B cell (primary cell): ENCODE data around the gene HHIPL1. TPM values are rescaled to one million over a fixed set of nuclear protein-coding genes. Genes with fewer than 3 reads are reported as not detected.

Experiments
- ATAC-seq: fragments of 200-7000 bp; cut with Tn5 transposase; one replicate; pipeline ENCODE4 v1.10.0; 2021; ENCODE audit warnings: low read depth, mild to moderate bottlenecking, moderate number of reproducible peaks, moderate library complexity
- CTCF ChIA-PET: fragments of 350-600 bp; sonication (Branson Sonifier 250); formaldehyde crosslinking; loops from one replicate; lab custom pipeline; 2021; ENCODE audit warnings: antibody characterized with exemption, inconsistent platforms; lab: Charles Lee
- POLR2A ChIA-PET: fragments of 350-600 bp; sonication (Branson Sonifier 250); formaldehyde crosslinking; loops from one replicate; lab custom pipeline; 2021; ENCODE audit warnings: antibody characterized with exemption; lab: Charles Lee
- DNase-seq: peaks from one replicate; pipeline ENCODE4 v3.0.0; 2013
- H2AFZ ChIP-seq: 2 replicates; pipeline ENCODE4 v1.6.1; 2012; ENCODE audit warnings: mild to moderate bottlenecking, low read depth, low read length; ENCODE audit not compliant: insufficient read depth, poor library complexity, severe bottlenecking
- H3K27ac ChIP-seq, 2 donors: 1 replicate in 1 of 2; 2 replicates in 1 of 2; pipeline ENCODE4 v1.5.1; 2012 to 2013; ENCODE audit warnings: low read length in 2 of 2, mild to moderate bottlenecking in 2 of 2, moderate library complexity in 1 of 2
- H3K27me3 ChIP-seq, 4 experiments: fragments of 200-600 bp in 1 of 4; sonication (generic) in 1 of 4; replicated peaks in 1 of 4; 1 replicate in 2 of 4; 2 replicates in 2 of 4; pipeline versions ENCODE4 v1.6.1 to v1.7.0; 2013 to 2016; ENCODE audit warnings: low read length in 3 of 4, mild to moderate bottlenecking in 2 of 4, mixed read lengths in 1 of 4, moderate library complexity in 1 of 4; ENCODE audit not compliant: insufficient read depth in 4 of 4, control insufficient read depth in 3 of 4; ENCODE audit errors: control extremely low read depth in 1 of 4
- H3K36me3 ChIP-seq, 2 experiments: replicated peaks in 1 of 2; 1 replicate in 1 of 2; 2 replicates in 1 of 2; pipeline versions ENCODE4 v1.6.1 to v1.7.1; 2013; ENCODE audit warnings: low read length in 1 of 2; ENCODE audit not compliant: insufficient read depth in 2 of 2, control insufficient read depth in 1 of 2; ENCODE audit errors: control extremely low read depth in 1 of 2, extremely low read depth in 1 of 2
- H3K4me1 ChIP-seq, 2 donors: fragments of 200-600 bp in 1 of 2; sonication (generic) in 1 of 2; 1 replicate in 1 of 2; 2 replicates in 1 of 2; pipeline versions ENCODE4 v1.5.1 to v1.6.1; 2013 to 2017; ENCODE audit warnings: low read length in 2 of 2; ENCODE audit not compliant: control insufficient read depth in 2 of 2, insufficient read depth in 2 of 2
- H3K4me2 ChIP-seq: replicated peaks from 2 replicates; pipeline ENCODE3; 2012; ENCODE audit warnings: mild to moderate bottlenecking, low read depth, low read length; ENCODE audit not compliant: poor library complexity, severe bottlenecking
- H3K4me3 ChIP-seq, 5 experiments: fragments of 200-600 bp in 1 of 5; sonication (generic) in 1 of 5; 1 replicate in 3 of 5; 2 replicates in 2 of 5; pipeline versions ENCODE4 v1.5.1 to v1.7.0; 2011 to 2016; ENCODE audit warnings: low read length in 4 of 5, mild to moderate bottlenecking in 4 of 5, low read depth in 2 of 5, control low read depth in 1 of 5, moderate library complexity in 1 of 5; ENCODE audit not compliant: insufficient read depth in 1 of 5; ENCODE audit errors: control extremely low read depth in 1 of 5, extremely low read depth in 1 of 5
- H3K79me2 ChIP-seq: fragments of 200-600 bp; sonication (generic); one replicate; pipeline ENCODE4 v1.6.0; 2016; ENCODE audit warnings: low read length; ENCODE audit not compliant: control insufficient read depth, insufficient read depth
- H3K9ac ChIP-seq: fragments of 200-600 bp; sonication (generic); 2 replicates; pipeline ENCODE4 v1.6.1; 2017; ENCODE audit warnings: mild to moderate bottlenecking, low read length, moderate library complexity
- H3K9me3 ChIP-seq, 3 donors: one replicate each; pipeline versions ENCODE4 v1.6.1 to v1.7.1; 2013; ENCODE audit warnings: low read length in 2 of 3; ENCODE audit not compliant: control insufficient read depth in 2 of 3, insufficient read depth in 1 of 3; ENCODE audit errors: control extremely low read depth in 1 of 3
- H4K20me1 ChIP-seq: 2 replicates; pipeline ENCODE4 v1.6.0; 2012; ENCODE audit warnings: mild to moderate bottlenecking, low read length; ENCODE audit not compliant: insufficient read depth, control insufficient read depth, poor library complexity, severe bottlenecking
- H3K27ac Mint-ChIP-seq: one replicate; pipeline ENCODE4 v1.8.0; 2021; ENCODE audit warnings: mixed read lengths
- H3K27me3 Mint-ChIP-seq: one replicate; pipeline ENCODE4 v1.8.0; 2021; ENCODE audit warnings: mixed read lengths
- H3K4me1 Mint-ChIP-seq: one replicate; pipeline ENCODE4 v1.8.0; 2021; ENCODE audit warnings: mixed read lengths
- H3K4me3 Mint-ChIP-seq: one replicate; pipeline ENCODE4 v1.8.0; 2021; ENCODE audit warnings: mixed read lengths
- H3K9me3 Mint-ChIP-seq: one replicate; pipeline ENCODE4 v1.8.0; 2022; ENCODE audit warnings: mixed read lengths; ENCODE audit not compliant: insufficient read depth
- CTCF ChIP-seq: fragments of 200-600 bp; IDR thresholded peaks from one replicate; pipeline ENCODE4 v1.8.0; 2022; ENCODE audit warnings: antibody characterized with exemption, mild to moderate bottlenecking
- EZH2 ChIP-seq: IDR thresholded peaks from 2 replicates; pipeline ENCODE4 v1.6.1; 2012; ENCODE audit warnings: borderline replicate concordance, low read depth, mild to moderate bottlenecking, moderate library complexity, low read length; ENCODE audit not compliant: insufficient read depth, poor library complexity, severe bottlenecking
- WGBS: methylation state at CpG from one replicate; pipeline ENCODE4 v1.1.5; 2013; ENCODE audit warnings: missing lambda C conversion rate; ENCODE audit not compliant: insufficient coverage; 5-methylcytosine and 5-hydroxymethylcytosine counted together
- intact Hi-C: fragments of 100-400 bp; cut with micrococcal nuclease; formaldehyde crosslinking; loops from one replicate; pipeline ENCODE4 v1.10.0; 2022
- polyA plus RNA-seq: library from polyadenylated mRNA; depleted of rRNA; stranded (reverse); fragments of >200 nt; gene quantifications from 2 replicates; pipeline ENCODE4 v1.2.3, GENCODE V29; 2012
- total RNA-seq, 2 donors: library from RNA; stranded (reverse); fragments of 120-200 nt in 1 of 2; gene quantifications; 1 replicate in 1 of 2; 2 replicates in 1 of 2; pipeline versions ENCODE4 v1.2.3 to v1.2.4, GENCODE V29; 2013 to 2022

Gene HHIPL1
- total and polyA plus RNA-seq, 2 donors (not counting 1 experiment from before 2014, with no cell fraction given): not detected

DNA sequence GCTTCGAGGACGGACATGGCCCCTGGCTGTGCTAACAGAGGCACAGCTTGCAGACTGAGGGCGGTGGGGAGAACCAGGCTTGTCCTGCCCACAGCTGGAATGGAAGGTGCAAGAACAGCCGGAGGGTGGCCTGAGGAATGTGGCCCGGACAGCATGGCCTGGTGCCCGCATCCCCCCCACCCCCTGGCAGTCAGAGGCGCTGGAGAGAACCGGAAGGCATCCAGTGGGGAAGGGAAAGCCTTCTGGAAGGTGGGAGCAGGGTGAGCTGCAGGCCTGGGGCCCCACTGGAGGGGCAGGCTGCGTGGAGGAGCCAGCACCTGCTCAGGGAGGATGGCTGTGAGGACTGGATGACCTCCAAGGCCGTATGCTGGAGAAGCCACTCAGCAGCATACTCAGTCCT, 31.0 kb downstream of the HHIPL1 start:
- H3K4me3 Mint-ChIP-seq: no peak overlapping the region
- POLR2A ChIA-PET: no interaction called here
- peaks cover 0 to 28% (median 1%) of the 10 kb centered on the region in 4 experiments for H3K27me3 ChIP-seq
- no peak for ATAC-seq
- no peaks in the 10 kb centered on the region for H3K79me2 ChIP-seq
- no peaks in the 10 kb centered on the region for H4K20me1 ChIP-seq
- H3K4me3 ChIP-seq: no peak overlapping the region
- H3K4me1 ChIP-seq: peaks cover 0 to 6% of the 10 kb centered on the region in 2 donors
- peaks cover 7% of the 10 kb centered on the region for H3K27me3 Mint-ChIP-seq
- H2AFZ ChIP-seq: no peak overlapping the region
- H3K9me3 ChIP-seq: peaks cover 0 to 27% (median 2%) of the 10 kb centered on the region in 3 donors
- no peak overlapping the region for H3K9ac ChIP-seq
- no peak overlapping the region for H3K4me2 ChIP-seq
- CTCF ChIA-PET: no interaction called here
- H3K9me3 Mint-ChIP-seq: no peaks in the 10 kb centered on the region
- 59% methylated on average over 7 of the region's 10 CpGs for WGBS
- no peak overlapping the region for H3K27ac Mint-ChIP-seq
- H3K27ac ChIP-seq: no peak overlapping the region
- no peaks in the 10 kb centered on the region for H3K36me3 ChIP-seq
- peaks cover 9% of the 10 kb centered on the region for H3K4me1 Mint-ChIP-seq
- intact Hi-C loops: no loop called here
- DNase-seq: no peak
- no peak for TF ChIP-seq CTCF
- TF ChIP-seq EZH2: no peak

DNA sequence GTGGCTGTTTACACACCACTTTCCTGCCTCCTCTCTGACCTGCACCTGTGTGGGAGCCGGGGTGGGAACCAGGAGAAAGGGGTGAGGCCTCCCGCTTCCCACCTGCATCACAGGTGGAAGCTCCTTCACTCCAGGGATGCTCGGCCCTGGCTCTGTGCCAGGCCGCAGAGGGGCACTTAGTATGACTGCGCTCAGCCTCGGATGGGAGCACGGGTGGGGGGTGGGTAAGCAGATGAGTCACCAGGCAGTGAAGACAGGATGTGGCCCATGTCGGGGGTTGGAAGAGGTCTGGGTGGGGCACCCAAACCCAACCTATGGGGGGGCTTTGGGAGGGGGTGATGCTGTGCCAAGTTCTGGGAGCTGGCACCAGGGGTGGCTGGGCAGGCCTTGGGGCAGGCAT, 31.7 kb downstream of the HHIPL1 start:
- no peaks in the 10 kb centered on the region for H4K20me1 ChIP-seq
- ATAC-seq: no peak
- Mint-ChIP-seq H3K4me3 (no peak overlapping the region), H3K27ac (no peak overlapping the region), H3K9me3 (no peaks in the 10 kb centered on the region), H3K4me1 (peaks cover 9% of the 10 kb centered on the region), H3K27me3 (peaks cover 7% of the 10 kb centered on the region)
- POLR2A ChIA-PET: no interaction called here
- peaks cover 0 to 23% (median 1%) of the 10 kb centered on the region in 4 experiments for H3K27me3 ChIP-seq
- no peaks in the 10 kb centered on the region for H3K36me3 ChIP-seq
- peaks cover 0 to 27% (median 2%) of the 10 kb centered on the region in 3 donors for H3K9me3 ChIP-seq
- TF ChIP-seq EZH2 (no peak), CTCF (no peak)
- intact Hi-C loops: no loop called here
- H3K27ac ChIP-seq: no peak overlapping the region
- H3K79me2 ChIP-seq: no peaks in the 10 kb centered on the region
- 74% methylated on average over 4 of the region's 8 CpGs for WGBS
- H3K9ac ChIP-seq: no peak overlapping the region
- no peak overlapping the region for H3K4me2 ChIP-seq
- CTCF ChIA-PET: no interaction called here
- no peak overlapping the region for H3K4me3 ChIP-seq
- H3K4me1 ChIP-seq: peaks cover 0 to 6% of the 10 kb centered on the region in 2 donors
- DNase-seq: no peak
- H2AFZ ChIP-seq: no peak overlapping the region
